HG03469 (cell line): Measurements from ENCODE around the gene CDH6.

Experiments
- ATAC-seq: cut with Tn5 transposase; IDR thresholded peaks from one replicate; pipeline ENCODE4 v1.9.1; 2021; ENCODE audit warnings: mild to moderate bottlenecking, moderate library complexity, moderate number of reproducible peaks; ENCODE audit not compliant: unreplicated experiment

Gene CDH6

GRCh38 chr5:31196309-31196708 is 2.8 kb downstream of the CDH6 start:
- no peak for ATAC-seq

DNA sequence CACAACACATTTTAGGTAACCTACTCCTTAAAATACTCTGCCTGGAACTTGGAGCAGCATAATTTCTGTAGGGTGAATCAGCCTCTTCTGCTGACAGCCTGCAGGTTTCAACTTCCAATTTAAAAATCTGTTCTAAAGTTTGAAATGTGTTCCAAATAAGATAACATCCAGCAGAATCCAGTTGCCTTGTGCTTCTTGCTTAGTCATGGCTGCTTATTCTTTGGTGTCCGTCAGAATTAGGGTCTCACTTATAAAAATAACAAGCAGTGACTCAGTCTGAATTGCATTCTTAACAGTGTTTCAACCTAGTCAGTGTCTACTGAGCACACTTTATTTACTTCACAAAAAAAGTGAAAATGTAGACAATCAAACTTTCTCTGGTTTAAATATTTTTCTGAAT is 3.7 kb downstream of the CDH6 start:
- ATAC-seq: no peak

DNA sequence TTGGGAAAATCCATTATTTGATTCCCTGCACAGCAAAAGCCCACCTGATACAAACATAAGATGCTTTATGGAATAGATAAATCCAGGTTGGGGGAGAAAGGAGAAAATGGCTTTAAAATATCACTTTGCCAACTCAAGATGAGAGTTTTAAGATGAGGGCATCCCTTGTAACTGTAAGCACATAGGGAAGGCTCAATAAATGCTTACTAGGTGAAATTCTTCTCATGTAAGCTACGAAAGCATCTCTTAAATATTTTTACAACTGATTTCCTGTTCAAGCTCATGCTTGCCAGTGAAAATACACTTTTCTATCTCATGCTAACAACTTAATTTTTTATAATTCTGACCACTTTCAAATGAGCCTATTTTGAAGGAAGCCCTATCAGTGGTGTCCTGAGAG is 11.5 kb downstream of the CDH6 start:
- no peak for ATAC-seq

GRCh38 chr5:31208043-31208442 is 14.6 kb downstream of the CDH6 start:
- ATAC-seq: no peak

GRCh38 chr5:31209334-31209733 is 15.8 kb downstream of the CDH6 start:
- no peak for ATAC-seq

- no peak for ATAC-seq
Observed at GRCh38 chr5:31211098-31211497, 17.6 kb downstream of the CDH6 start.

DNA sequence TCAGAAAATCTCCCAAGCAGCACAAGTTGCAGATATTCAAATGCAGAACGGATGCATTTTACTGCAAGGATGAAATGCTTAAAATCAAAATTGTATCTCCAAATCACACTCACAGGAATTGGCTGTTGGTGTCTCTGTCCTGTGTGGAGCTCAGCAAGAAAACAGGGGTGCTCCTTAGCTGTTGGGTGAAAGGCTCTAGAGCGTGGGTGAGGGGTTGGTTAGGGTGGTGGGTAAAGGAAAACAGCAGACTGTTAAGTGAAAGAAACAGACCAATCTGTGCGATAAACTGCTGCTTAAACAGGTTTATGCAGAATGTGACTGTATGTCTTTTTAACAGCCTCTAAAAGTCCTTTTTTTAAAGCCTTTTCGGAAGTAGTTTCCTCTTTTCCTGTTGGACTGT is 19.8 kb downstream of the CDH6 start:
- no peak for ATAC-seq

DNA sequence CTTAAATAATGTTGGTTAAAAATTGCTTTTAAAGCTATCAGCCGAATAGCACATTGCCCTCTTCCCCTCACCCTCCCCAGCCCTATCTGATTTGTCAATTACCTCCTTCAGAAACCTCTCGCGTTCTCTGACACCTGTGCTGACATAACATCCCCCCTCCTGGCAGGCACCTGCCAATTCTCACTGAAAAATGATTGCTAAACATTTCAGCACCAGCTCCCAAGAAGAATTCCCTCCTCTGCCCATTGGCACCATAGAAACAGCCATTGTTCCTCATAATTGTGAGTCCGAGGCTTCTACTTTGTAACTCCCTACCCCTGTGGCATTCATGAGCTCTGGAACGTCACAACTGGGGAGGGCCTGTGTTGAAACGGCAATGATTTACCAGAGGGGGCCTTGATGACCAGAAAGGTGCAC is 20.2 kb downstream of the CDH6 start:
- ATAC-seq: no peak

DNA sequence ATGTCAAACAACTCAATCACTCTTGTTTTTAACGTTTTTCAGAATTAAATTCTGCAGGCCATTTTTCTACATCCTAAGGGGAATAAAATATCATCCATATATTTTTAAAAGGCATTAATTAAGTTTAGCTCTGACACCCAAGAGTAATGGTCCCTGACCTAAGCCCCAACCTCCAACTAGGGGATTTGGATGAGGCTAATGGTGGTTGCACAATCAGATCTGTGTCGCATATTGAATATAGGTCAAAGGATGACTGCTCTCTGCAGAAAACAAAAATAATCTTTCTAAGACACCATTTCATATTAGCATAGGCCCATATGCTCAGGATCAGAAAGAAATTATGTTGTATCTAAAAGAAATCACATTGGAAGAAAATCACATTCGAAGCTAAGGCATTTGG is 20.7 kb downstream of the CDH6 start:
- no peak for ATAC-seq

- ATAC-seq: no peak
Observed at GRCh38 chr5:31215236-31215635, 21.8 kb downstream of the CDH6 start.

GRCh38 chr5:31217446-31217845 is 24.0 kb downstream of the CDH6 start:
- ATAC-seq: no peak

- ATAC-seq: no peak
Observed at GRCh38 chr5:31218978-31219377, 25.5 kb downstream of the CDH6 start.

- no peak for ATAC-seq
Observed at GRCh38 chr5:31221001-31221400, 27.5 kb downstream of the CDH6 start.

- no peak for ATAC-seq
Observed at GRCh38 chr5:31225118-31225517, 31.6 kb downstream of the CDH6 start.

GRCh38 chr5:31225613-31226012 is 32.1 kb downstream of the CDH6 start:
- no peak for ATAC-seq

DNA sequence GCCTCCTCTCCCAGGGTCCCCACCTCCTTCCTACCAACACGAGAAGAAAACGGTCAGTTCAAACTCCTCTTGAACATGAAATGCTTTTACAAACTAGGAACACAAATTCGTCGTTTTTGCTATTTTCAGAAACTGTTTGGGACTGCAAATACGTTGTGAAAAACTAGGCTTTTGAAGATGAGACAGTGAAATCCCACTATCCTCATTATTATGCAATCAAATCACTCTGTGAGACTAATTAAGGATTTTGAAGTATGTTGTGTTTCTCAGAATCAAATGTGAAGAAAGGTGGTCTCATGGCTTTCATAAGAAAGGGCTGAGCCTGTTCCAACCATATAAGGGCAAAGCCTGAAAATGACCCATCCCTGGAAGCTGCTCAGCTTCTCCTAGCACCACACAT is 33.2 kb downstream of the CDH6 start:
- no peak for ATAC-seq

GRCh38 chr5:31229266-31229665 is 35.8 kb downstream of the CDH6 start:
- ATAC-seq: no peak

GRCh38 chr5:31231177-31231838 is 37.8 kb downstream of the CDH6 start:
- ATAC-seq: no peak

GRCh38 chr5:31232273-31232888 is 38.9 kb downstream of the CDH6 start:
- peak; percentile 53 for ATAC-seq

DNA sequence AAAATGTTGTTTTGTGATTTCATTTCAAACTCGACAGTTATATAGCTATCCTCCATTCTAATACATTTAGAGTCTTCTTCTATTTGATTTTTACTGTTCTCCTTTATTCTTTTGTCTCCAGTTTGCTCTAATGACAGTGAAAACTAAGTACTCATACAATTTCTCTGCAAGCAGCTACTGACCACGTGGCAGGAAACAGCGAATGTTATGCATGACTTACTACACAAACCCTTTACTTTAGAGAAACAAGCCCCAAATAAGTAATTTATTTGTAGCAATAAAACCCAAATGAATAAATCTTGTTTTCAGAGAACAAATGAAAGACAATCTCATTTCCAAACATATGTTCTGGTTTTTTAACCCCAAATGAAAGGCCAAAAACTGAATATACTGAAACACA is 41.9 kb downstream of the CDH6 start:
- ATAC-seq: no peak

DNA sequence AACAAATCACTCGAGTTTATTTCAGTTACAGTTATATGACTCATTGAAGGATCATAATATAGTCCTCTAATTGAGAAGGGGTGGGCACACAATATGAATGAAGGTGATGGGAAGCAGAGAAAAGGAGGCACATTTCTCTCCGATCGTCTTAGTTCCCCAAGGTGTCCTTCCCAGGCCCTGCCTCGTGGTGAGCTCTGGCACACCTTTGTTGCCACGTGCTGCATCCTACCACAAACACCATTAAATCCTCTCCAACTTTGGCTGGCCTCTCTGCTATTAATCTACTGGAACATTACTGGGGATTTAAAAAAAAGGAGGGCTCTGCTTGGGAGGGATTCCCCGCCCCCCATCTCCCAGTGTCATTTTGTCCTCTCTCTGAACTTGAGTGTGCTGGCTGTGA is 42.9 kb downstream of the CDH6 start:
- ATAC-seq: no peak

DNA sequence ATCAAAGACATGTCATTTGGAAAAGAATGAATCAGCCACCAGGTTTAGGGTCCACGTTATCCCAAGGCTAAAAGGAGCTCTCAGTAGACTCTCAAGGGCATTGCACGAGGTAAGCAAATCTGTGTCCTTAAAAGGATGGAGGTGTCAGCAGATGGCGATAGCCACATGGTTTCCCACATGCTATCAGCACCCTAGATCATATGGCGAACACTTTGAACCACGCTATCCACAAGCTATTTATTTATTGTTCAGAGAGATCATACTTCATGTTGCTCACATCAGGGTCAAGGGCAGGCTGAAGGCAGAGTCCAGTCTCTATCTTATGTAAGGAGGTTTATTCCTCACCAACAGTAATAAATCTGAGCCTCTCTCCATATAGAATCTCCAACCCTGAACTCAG is 43.7 kb downstream of the CDH6 start:
- ATAC-seq: no peak

GRCh38 chr5:31238497-31238896 is 45.0 kb downstream of the CDH6 start:
- ATAC-seq: no peak
